Heart left ventricle (tissue), 13 donors: ENCODE results near the gene PPP1R14C.
"Not testable (repeated sequence)": the region's sequence is repeated elsewhere in the genome, so short reads cannot be mapped to it uniquely, and the experiment has no call there.

ENCODE experiments used
- POLR2A ChIP-seq, 2 donors: fragments of 450-650 bp; IDR thresholded peaks; one replicate each; pipeline ENCODE4 v1.6.1; 2017; ENCODE audit warnings: antibody characterized with exemption in 2 of 2, mild to moderate bottlenecking in 2 of 2, moderate library complexity in 2 of 2
- TF ChIP-seq, protein P1 (sequence below), 12 donors: fragments of 200-600 bp; sonication (generic) in 4 of 12; IDR thresholded peaks; one replicate each; pipeline versions ENCODE4 v1.5.0 to v1.8.0; 2018 to 2022; ENCODE audit warnings: antibody characterized with exemption in 12 of 12, mild to moderate bottlenecking in 5 of 12
- donor health status: ischemic (EF 13 %, LVEDD 7.1; RV severe dilation, severe dysfunction).
- donor health status: DM: no; HTN: yes; CAD: no.
- donor health status: DM: no; HTN: no; CAD: no.
- donor health status: ischemic (EF 25% LVEDD 6.9; RV normal size, moderate dysfunction).
- donor health status: ischemic (EF 25% LVEDD 5.7; RV mildly dilated, moderate dysfunction).
- donor health status: ischemic (EF 35%, LVEDD 5.7; RV mildly dilated, moderate dysfunction).
- donor health status: nonischemic (EF 11% LVEDD 7.7; RV severe dilation, severe dysfunction).
- donor health status: DM: yes; HTN: yes; CAD: no.
- donor health status: PGD.
- donor health status: ischemic (EF 29% LVEDD 5.4; RV normal size, mild dysfunction).
- donor health status: nonischemic (EF 23%, LVEDD 6.1; RV moderate dilation, normal function).

DNA sequence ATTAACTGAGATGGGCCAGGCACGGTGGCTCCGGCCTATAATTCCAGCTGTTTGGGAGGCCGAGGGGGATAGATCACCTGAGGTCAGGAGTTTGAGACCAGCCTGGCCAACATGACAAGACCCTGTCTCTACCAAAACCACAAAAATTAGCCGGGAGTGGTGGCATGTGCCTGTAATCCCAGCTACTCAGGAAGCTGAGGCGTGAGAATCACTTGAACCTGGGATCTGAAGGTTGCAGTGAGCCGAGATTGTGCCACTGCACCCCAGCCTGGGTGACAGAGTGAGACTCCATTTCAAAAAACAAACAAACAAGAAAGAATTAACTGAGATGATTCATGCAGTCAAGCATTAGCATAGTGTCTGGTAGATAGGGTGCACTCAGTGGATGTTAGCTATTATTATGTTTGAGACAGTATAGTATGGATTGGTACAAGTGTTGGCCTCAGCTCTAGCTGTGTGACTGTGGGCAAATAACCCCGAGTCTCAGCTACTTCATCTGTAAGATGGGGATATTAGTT, 37.1 kb downstream of the PPP1R14C start:
- TF ChIP-seq, protein P1, sequence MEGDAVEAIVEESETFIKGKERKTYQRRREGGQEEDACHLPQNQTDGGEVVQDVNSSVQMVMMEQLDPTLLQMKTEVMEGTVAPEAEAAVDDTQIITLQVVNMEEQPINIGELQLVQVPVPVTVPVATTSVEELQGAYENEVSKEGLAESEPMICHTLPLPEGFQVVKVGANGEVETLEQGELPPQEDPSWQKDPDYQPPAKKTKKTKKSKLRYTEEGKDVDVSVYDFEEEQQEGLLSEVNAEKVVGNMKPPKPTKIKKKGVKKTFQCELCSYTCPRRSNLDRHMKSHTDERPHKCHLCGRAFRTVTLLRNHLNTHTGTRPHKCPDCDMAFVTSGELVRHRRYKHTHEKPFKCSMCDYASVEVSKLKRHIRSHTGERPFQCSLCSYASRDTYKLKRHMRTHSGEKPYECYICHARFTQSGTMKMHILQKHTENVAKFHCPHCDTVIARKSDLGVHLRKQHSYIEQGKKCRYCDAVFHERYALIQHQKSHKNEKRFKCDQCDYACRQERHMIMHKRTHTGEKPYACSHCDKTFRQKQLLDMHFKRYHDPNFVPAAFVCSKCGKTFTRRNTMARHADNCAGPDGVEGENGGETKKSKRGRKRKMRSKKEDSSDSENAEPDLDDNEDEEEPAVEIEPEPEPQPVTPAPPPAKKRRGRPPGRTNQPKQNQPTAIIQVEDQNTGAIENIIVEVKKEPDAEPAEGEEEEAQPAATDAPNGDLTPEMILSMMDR (IDR thresholded peaks at IDR 0.05): not testable (repeated sequence)
- not testable (repeated sequence) for TF ChIP-seq POLR2A (IDR thresholded peaks at IDR 0.05)
